Measurements from ENCODE around the gene MSL2. TPM values are rescaled to one million over a fixed set of nuclear protein-coding genes. Genes with fewer than 3 reads are reported as not detected.
"Not testable (repeated sequence)": the region's sequence is repeated elsewhere in the genome, so short reads cannot be mapped to it uniquely, and the experiment has no call there.

MSL2 gene
- polyA plus RNA-seq, 1 of the 3 experiments (the other 2 are of a cell fraction): 2.4 TPM

- H3F3A ChIP-seq (replicated peaks; ENCODE audit: insufficient read depth): peaks cover 16% of the 10 kb centered on the region
- no peak overlapping the region for H2AFZ ChIP-seq (ENCODE audit: low read depth)
- DNase-seq: no peak
- peaks cover 99% of the 10 kb centered on the region for H4K20me1 ChIP-seq (ENCODE audit: insufficient read depth)
- peaks cover 100% of the 10 kb centered on the region for H3K79me2 ChIP-seq (ENCODE audit: insufficient read depth)
- no peaks in the 10 kb centered on the region for H3K9me2 ChIP-seq
- TF ChIP-seq TAF1 (IDR thresholded peaks at IDR 0.05; ENCODE audit: borderline replicate concordance, low read depth, low read length) (no peak), SIN3A (IDR thresholded peaks at IDR 0.05; ENCODE audit: borderline replicate concordance, low read depth, low read length) (no peak), TCF12 (IDR thresholded peaks at IDR 0.05) (no peak), RFX5 (IDR thresholded peaks at IDR 0.05; ENCODE audit: low read length) (no peak), FOSL2 (IDR thresholded peaks at IDR 0.05; ENCODE audit: borderline replicate concordance, low read depth) (no peak), USF2 (IDR thresholded peaks at IDR 0.05; ENCODE audit: borderline replicate concordance, low read depth, low read length) (no peak), YY1 (IDR thresholded peaks at IDR 0.05; ENCODE audit: low read depth) (no peak), FOXM1 (IDR thresholded peaks at IDR 0.05; ENCODE audit: low read depth) (no peak), POLR2AphosphoS5 (IDR thresholded peaks at IDR 0.05; ENCODE audit: low read depth, low read length) (no peak), TEAD4 (IDR thresholded peaks at IDR 0.05; ENCODE audit: borderline replicate concordance, insufficient read depth) (no peak), MXI1 (IDR thresholded peaks at IDR 0.05; ENCODE audit: low read depth, low read length) (no peak), GATA2 (CRISPR knock-in tag; IDR thresholded peaks at IDR 0.05) (no peak), NRF1 (IDR thresholded peaks at IDR 0.05; ENCODE audit: low read depth, low read length) (no peak)
- no peaks in the 10 kb centered on the region for H3K9me3 ChIP-seq
- H3K4me1 ChIP-seq (ENCODE audit: control insufficient read depth in 1 of 2, insufficient read depth in 2 of 2, low read depth in 1 of 2, low read length in 1 of 2): peaks cover 0 to 34% of the 10 kb centered on the region in 2 experiments; a peak in 2 of 4 replicates
- H3K27ac ChIP-seq (ENCODE audit: low read depth in 2 of 2, low read length in 1 of 2): no peak overlapping the region
- H3K4me2 ChIP-seq: no peak overlapping the region
- H3K27me3 ChIP-seq (ENCODE audit: insufficient read depth): no peaks in the 10 kb centered on the region
- H3K4me3 ChIP-seq (ENCODE audit: low read depth in 2 of 2, low read length in 1 of 2): no peak overlapping the region
- peaks cover 0 to 3% of the 10 kb centered on the region in 2 experiments for H3K36me3 ChIP-seq (replicated peaks in 1 of 2; ENCODE audit: control insufficient read depth in 1 of 2, insufficient read depth in 2 of 2, low read length in 1 of 2)
- ChIA-PET CTCF (no interaction called here), POLR2A (no interaction called here)
- 93% methylated on average over 3 of the region's 3 CpGs for WGBS (ENCODE audit: low lambda C conversion rate)
- H3K9ac ChIP-seq: no peak overlapping the region
These were observed 29.6 kb downstream of the MSL2 start for GRCh38 chr3:136166507-136166906.

GRCh38 chr3:136163607-136164006 lies 32.5 kb downstream of the MSL2 start:
- H3K27me3 ChIP-seq (ENCODE audit: insufficient read depth); H2AFZ ChIP-seq (ENCODE audit: low read depth); H3K9me3 ChIP-seq; CTCF ChIA-PET; H3K9me2 ChIP-seq; H3F3A ChIP-seq (replicated peaks; ENCODE audit: insufficient read depth); DNase-seq; H3K4me2 ChIP-seq; H3K9ac ChIP-seq; H3K36me3 ChIP-seq (replicated peaks in 1 of 2; ENCODE audit: control insufficient read depth in 1 of 2, insufficient read depth in 2 of 2, low read length in 1 of 2); H3K4me3 ChIP-seq (ENCODE audit: low read depth in 2 of 2, low read length in 1 of 2); H3K27ac ChIP-seq (ENCODE audit: low read depth in 2 of 2, low read length in 1 of 2): not testable (repeated sequence)
- POLR2A ChIA-PET: interaction anchor here (0.6 to 0.7 kb wide), 2 partner anchors 9 to 15 kb away, joined by 3 read pairs; no protein-coding TSS in a partner anchor
- Histone ChIP-seq H4K20me1 (ENCODE audit: insufficient read depth) (peaks cover 96% of the 10 kb centered on the region), H3K79me2 (ENCODE audit: insufficient read depth) (peaks cover 99% of the 10 kb centered on the region), H3K4me1 (ENCODE audit: control insufficient read depth in 1 of 2, insufficient read depth in 2 of 2, low read depth in 1 of 2, low read length in 1 of 2) (peaks cover 0 to 25% of the 10 kb centered on the region in 2 experiments; a peak in 2 of 4 replicates)

GRCh38 chr3:136162322-136162721 lies 33.8 kb downstream of the MSL2 start:
- Histone ChIP-seq H3K9ac (no peak overlapping the region), H2AFZ (ENCODE audit: low read depth) (no peak overlapping the region), H3K4me1 (ENCODE audit: control insufficient read depth in 1 of 2, insufficient read depth in 2 of 2, low read depth in 1 of 2, low read length in 1 of 2) (peaks cover 0 to 25% of the 10 kb centered on the region in 2 experiments; a peak in 2 of 4 replicates), H3F3A (replicated peaks; ENCODE audit: insufficient read depth) (peaks cover 5% of the 10 kb centered on the region), H3K9me3 (no peaks in the 10 kb centered on the region), H3K79me2 (ENCODE audit: insufficient read depth) (peaks cover 99% of the 10 kb centered on the region), H3K36me3 (replicated peaks in 1 of 2; ENCODE audit: control insufficient read depth in 1 of 2, insufficient read depth in 2 of 2, low read length in 1 of 2) (peaks cover 0 to 6% of the 10 kb centered on the region in 2 experiments), H3K27me3 (ENCODE audit: insufficient read depth) (no peaks in the 10 kb centered on the region), H4K20me1 (ENCODE audit: insufficient read depth) (peaks cover 96% of the 10 kb centered on the region), H3K27ac (ENCODE audit: low read depth in 2 of 2, low read length in 1 of 2) (no peak overlapping the region), H3K4me2 (no peak overlapping the region), H3K4me3 (ENCODE audit: low read depth in 2 of 2, low read length in 1 of 2) (no peak overlapping the region), H3K9me2 (no peaks in the 10 kb centered on the region)
- TF ChIP-seq FOXM1 (IDR thresholded peaks at IDR 0.05; ENCODE audit: low read depth) (no peak), ELF1 (IDR thresholded peaks at IDR 0.05) (no peak), POLR2AphosphoS5 (IDR thresholded peaks at IDR 0.05; ENCODE audit: low read depth, low read length) (no peak), EZH2phosphoT487 (IDR thresholded peaks at IDR 0.05; ENCODE audit: borderline replicate concordance, low read depth) (no peak), TCF12 (IDR thresholded peaks at IDR 0.05) (no peak), TEAD4 (IDR thresholded peaks at IDR 0.05; ENCODE audit: borderline replicate concordance, insufficient read depth) (no peak), GABPA (IDR thresholded peaks at IDR 0.05; ENCODE audit: low read depth) (no peak), NFIC (IDR thresholded peaks at IDR 0.05; ENCODE audit: borderline replicate concordance) (no peak), RAD21 (IDR thresholded peaks at IDR 0.05; ENCODE audit: low read length) (no peak), RCOR1 (IDR thresholded peaks at IDR 0.05; ENCODE audit: low read length) (no peak)
- 98% methylated on average over 7 of the region's 7 CpGs for WGBS (ENCODE audit: low lambda C conversion rate)
- DNase-seq: no peak
- CTCF ChIA-PET: interaction anchor here (1.2 kb wide), 1 partner anchor 25 kb away, joined by 3 read pairs; no protein-coding TSS in a partner anchor
- POLR2A ChIA-PET: no interaction called here
